NK-92 (cell line): ENCODE data around the gene TFF1.

Source experiments
- DNase-seq: peaks from one replicate; lab custom pipeline; 2025; ENCODE audit not compliant: unreplicated experiment; lab: John Stamatoyannopoulos, UW

TFF1 gene

DNA sequence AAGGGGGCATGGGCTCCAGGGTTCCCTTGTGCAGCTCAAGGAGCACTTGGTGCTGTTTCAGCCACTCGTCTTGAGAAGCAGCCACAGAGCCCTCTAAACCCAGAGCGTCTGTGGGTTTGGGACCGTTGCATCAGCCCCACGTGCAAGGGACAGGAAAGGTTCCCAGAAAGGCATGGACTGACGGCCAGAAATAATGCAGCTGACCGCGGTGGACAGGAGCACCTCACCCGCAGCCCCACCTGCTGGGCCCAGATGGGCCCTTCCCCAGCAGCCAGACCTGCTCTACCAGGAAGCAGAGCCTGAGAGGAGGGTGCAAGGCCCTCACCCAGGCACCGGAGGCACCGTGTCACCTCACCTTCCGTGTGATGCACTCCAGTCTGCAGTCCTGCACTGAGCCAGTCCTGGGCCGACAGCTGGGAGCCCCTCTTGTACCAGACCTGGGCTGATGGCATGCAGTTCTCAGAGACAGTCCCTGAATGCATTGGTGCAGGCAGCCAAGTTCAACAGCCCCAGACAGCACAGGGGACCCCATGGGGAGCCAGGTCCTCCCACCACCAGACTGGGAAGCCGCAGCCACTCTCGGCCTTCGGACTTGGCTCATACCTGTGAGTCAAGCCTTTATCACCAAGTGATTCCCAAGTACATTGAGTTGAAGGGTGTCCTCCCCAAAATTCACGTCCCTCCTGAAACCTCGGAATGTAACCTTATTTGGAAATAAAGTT lies 46.3 kb downstream of the TFF1 start:
- no peak for DNase-seq

DNA sequence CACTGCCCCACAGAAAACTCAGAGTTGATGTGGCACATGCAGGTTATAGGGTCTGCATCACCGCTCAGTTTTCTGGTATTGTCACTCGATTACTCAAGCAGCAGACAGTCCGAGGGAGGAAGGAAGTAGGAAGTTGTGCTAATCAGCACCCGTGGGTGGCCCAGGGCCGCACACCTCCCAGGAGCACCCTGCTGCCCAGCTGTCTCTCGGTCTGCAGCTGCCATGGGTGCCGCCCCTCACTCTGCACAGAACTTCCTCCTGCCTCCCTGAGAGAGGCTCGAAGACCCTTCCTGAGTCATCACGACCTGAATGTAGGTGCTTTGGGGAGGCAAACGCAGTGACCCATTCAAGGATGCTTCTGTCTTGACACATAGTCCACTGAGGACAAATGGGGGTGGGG lies 47.0 kb downstream of the TFF1 start:
- no peak for DNase-seq

DNA sequence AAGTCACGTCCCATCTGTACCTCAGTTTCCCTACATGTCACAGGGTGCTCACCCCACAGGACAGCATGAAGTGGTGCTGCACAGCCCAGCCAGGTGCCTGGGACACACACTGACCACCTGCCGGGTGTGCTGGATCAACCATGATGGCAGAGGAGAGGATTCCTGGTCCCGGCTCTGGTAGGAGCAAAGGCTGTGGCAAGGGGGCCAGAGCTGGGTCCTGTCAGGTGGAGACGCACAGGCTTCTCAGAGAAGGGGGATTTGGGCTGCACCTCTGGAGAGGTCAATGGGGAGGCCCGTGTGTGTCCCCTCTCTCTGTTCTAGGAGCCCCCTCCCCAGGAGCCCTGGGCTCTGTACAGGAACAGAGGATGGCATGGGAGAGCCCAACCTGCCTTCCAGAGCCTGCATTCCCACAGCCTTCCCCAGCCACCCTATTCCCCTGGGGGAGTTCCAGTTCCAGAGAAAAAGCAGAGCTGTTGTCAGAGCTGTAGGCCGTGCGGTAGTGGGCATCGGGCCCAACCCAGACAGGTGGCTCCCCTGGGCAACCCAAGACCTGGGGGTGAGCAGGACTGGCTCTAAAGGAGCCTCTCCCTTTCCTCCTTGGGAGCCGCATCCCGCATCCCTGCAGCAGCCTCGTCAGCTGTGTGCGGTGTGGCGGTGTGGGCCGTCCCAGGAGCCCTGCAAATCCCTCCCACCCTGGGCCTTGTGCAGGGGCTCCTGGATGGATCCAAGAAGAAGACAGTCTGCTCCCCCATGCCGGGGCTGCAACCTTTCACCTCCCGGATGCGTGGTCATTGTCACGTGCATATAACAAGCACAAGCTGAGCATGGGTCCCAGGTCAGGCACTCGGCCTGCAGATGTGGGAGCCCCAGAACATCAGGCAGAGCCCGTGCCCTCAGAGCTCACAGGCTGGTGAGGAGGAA lies 48.2 kb downstream of the TFF1 start:
- DNase-seq: no peak

DNA sequence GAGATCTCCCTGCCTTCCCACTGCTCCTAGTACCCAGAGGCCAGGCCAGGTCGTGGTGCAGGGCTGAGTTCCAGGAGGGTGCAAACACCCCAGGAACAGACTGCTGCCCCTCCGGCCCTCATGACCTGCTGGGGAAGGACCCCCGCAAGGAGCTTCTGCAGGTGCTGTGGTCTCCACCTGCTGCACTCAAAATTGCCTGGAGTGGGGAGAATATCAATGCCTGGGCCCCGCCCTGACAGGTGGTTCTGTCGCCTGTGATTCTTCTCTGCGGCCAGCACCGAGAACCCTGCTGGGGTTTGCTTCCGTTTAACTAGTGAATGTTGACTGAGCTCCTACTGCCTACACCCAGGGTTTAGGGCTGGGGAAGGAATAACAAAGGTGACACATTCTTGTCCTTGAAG lies 49.0 kb downstream of the TFF1 start:
- DNase-seq: no peak

DNA sequence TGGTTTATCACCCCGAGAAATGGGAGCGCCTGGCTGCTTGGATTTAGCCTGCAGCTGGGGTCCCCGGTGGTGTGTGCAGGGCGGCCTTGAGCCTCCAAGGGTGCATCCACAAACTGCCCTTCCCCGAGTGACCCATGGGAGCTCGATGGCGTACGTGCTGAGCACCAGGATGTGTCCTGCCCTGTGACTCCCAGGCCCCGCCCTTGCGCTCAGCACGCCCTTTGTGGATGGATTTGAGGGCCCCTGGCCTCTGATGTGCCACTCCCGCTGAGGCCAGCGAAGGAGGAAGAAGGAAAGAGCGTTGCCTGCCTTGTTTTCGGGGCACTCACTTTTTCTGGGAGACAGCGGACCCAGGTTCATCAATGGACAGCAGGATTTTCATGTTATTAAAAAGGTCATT lies 49.4 kb downstream of the TFF1 start:
- DNase-seq: no peak

DNA sequence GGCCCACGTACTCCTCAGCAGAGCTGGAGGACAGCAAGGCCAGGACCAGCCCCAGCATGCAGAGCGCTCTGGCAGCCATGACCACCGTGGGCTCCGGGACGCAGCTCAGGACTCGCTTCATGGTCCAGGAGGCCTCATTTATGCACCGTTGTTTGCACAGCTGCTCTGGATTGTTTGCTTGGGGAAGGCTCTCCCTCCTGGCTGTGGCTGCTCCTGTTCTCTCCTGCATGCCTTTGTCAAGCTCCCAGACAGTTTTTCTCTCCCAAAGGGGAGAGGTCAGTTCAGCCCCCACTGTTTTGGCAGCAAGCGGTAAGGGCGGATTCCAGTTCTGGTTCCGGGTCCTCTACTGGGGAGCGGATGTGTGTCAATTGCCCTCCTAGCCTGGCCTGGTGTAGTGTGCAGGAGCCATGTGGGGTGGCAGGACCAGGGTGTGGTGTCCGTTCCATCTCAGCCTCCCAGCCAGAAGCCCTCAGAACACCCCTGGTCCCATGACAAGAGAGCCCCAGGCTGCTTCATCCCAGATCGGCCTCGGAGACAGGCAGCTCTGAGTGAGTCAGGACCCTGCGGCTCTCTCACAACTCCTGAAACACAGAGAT lies 50.9 kb downstream of the TFF1 start, which contains the start of gene TFF3:
TFF3 (minus strand) TSS at position 114 of the 596 bp plus-strand sequence; CDS start at position 79, 35 bp downstream.
- DNase-seq: no peak

DNA sequence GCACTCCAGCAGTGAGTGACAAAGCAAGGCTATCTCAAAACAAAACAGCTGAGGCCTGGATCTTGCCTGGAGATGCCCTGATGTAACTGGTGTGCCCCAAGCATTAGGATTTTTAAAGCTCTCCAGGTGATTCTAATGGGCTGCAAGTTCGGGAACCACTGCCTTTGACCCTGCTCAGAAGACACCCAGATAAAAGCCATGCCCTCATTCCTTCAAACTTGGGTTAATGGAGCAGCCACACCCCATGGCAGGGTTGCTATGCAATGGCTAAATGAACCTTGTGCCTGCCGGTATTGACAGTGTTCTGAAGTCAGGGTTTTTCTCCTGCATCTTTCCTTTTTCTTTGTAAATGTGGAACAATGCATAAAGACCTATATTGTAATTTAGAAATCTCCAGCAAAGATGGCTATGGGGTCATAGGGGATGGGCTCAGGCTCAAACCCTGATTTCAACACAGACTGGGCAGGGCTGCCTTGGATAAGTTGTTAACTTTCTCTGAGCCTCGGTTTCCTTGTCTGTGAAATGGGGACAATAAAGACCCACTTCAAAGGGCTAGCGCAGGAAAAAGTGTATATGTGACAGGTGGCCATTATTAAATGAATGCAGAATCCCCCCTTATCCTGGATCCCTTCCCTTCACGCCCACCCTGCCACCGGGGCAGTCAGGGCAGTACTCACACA lies 51.6 kb downstream of the TFF1 start:
- no peak for DNase-seq

DNA sequence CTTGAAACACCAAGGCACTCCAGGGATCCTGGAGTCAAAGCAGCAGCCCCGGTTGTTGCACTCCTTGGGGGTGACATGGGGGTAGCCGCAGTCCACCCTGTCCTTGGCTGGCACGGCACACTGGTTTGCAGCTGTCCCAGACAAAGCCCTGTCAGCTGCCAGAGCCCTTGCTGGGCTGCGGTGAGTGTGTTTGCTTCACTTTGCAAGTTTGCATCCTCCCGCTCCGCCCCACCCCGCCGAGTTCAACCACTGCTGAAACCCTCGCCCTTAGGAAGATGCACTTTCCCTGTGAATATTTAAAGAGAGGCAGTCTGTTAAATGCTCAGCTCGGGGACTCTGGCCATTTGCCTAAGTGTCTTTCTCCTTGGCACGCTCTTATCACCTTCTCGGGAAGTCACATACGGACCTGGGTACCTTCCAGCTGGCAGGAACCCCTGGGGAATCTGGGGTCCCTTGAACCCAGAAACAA lies 52.8 kb downstream of the TFF1 start:
- DNase-seq: no peak

DNA sequence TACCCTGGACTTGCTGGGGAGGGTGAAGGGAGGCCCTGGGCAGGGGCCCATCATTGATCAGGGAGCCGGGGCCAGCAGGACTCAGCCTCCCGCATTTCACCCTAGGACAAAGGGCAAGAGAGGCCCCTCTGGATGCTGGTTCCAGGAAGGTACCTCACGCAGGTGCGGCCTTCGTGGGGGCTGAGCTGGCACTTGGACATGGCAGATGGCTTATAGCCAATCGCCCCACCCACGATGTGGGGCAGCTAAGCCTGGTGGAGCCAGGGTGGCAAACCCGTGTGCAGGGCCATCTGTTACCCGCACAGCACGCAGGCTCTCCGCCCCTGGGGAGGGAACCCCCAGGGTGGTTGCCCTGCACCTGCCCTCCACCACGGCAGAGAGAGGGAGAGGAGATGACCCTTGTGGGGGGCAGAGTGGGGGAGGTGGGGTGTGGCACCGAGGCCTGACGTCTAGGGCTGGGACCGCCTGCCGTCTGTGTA lies 53.7 kb downstream of the TFF1 start:
- no peak for DNase-seq
